GM19023 (cell line): Measurements from ENCODE around the gene USP48.
"Not testable (repeated sequence)": the region's sequence is repeated elsewhere in the genome, so short reads cannot be mapped to it uniquely, and the experiment has no call there.

Source experiments
- ATAC-seq: cut with Tn5 transposase; IDR thresholded peaks from one replicate; pipeline ENCODE4 v1.9.1; 2021; ENCODE audit warnings: mild to moderate bottlenecking, moderate library complexity; ENCODE audit not compliant: unreplicated experiment

Gene USP48

DNA sequence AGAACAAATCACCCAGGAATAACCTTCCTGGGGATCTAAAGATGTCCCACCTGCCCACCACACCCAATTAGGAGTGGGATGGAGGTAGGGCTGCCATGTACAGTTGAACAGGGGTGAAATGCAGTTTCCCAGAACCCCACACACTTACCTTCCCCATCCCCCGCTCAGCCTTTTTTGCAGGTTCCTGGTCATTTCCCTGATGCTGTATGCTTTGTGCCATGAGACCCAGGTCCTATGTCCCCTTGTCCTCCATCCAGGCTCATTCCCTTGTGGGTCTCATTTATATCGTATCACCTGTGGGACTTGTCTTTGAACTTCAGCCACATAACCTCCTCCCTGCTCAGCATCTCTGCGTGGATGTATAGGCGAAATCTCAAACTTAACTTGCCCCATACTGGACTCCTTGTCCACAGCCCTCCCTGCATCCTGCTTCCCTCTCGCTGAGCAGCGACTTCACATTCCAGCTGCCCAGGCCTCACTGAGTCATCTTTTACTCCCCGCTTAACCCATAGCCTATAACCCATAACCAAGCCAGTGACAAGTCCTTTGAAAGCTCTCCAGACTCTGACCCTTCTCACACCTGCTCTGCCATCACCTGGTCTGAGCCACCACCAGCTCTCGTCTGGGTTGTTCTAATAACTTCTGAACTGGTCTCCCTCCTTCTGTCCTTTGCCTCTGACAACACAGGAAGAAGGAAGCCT, 33.8 kb upstream of the USP48 start:
- ATAC-seq = no peak

GRCh38 chr1:21815724-21816321, 32.9 kb upstream of the USP48 start:
- ATAC-seq = no peak

GRCh38 chr1:21814981-21815582, 32.1 kb upstream of the USP48 start:
- no peak for ATAC-seq

DNA sequence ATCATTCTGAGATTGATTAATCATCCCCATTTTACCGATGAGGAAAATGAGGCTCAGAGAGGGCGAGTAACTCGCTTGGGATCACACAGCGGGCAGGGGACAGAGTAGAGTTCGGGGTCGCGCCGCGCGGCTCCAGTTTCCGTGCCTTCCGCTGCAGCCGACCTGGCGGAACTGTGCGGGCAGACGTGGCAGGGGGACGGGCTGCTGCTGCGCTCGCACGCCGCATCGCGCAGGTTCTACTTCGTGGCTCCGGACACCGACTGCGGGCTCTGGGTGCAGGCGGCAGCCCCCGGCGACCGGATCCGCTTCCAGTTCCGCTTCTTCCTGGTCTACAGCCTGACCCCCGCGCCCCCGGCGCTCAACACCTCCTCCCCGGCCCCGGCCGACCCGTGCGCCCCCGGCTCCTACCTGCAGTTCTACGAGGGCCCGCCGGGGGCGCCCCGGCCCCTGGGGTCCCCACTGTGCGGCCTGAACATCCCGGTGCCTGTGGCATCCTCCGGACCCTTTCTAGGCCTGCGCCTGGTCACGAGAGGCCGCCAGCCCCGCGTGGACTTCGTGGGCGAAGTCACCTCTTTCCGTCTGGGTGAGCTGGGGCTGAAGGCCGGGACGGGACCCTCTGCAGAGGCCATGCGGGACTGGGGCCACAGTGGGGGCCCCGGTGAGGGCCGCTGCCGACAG, 31.4 kb upstream of the USP48 start:
- ATAC-seq = no peak

GRCh38 chr1:21813542-21813941, 30.6 kb upstream of the USP48 start:
- ATAC-seq = no peak

GRCh38 chr1:21811875-21812305, 28.9 kb upstream of the USP48 start, which contains the start of gene LDLRAD2:
Gene LDLRAD2, plus strand, starts transcription at chr1:21812265. Its CDS starts 187 bp downstream, at chr1:21812452.
- ATAC-seq = no peak

- no peak for ATAC-seq
Observed at GRCh38 chr1:21804536-21804935, 21.6 kb upstream of the USP48 start.

- no peak for ATAC-seq
Observed at GRCh38 chr1:21801100-21801499, 18.2 kb upstream of the USP48 start.

- no peak for ATAC-seq
Observed at GRCh38 chr1:21799730-21800129, 16.8 kb upstream of the USP48 start.

- ATAC-seq = no peak
Observed at GRCh38 chr1:21795075-21795474, 12.1 kb upstream of the USP48 start.

DNA sequence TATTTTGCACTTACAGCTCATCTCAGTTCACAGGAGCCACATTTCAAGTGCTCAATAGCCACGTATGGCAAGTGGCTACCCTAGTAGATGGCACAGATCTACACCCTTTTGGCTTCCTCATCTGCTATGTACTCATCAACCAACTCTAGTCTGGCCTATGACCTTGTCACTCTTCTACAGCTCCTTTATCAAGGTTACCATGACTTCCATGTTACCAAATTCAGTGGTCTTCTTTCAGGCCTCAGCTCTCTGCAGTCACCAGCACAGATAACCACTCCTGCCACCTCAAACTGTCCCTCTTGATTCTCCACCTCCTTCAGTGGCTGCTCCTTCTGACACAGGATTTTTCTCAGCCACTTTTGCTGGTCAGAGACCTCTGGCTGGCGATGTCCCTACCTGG, 11.7 kb upstream of the USP48 start:
- no peak for ATAC-seq

DNA sequence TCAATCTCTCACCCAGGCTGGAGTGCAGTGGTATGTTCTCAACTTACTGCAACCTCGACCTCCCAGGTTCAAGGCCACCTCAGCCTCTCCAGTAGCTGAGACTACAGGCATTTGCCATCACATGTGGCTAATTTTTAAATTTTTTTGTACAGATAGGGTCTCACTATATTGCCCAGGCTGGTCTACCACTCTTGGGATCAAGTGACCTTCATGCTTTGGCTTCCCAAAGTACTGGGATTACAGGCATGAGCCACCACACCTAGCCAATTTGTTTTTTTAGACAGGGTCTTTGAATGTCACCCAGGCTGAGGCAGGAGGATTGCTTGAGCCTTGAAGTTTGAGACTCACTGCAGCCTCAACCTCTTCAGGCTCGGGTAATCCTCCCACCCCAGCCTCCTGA, 10.2 kb upstream of the USP48 start:
- ATAC-seq = no peak

DNA sequence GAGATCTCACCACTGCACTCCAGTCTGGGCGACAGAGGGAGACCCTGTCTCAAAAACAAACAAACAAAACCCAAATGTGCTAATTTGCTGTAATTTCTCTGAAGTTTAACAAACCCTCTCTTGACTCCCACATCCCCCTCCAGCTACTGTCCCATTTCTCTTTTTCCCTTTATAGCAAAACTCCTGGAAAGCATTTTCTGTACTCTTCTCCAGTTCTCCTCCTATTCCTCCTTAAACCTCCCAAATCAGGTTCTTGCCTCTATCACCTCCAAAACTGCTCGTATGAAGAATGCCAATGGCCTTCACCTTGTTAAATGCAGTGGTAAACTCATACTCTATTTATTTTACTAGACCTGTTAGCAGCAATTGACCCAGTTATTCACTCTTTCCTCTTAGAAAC, 3.7 kb upstream of the USP48 start:
- no peak for ATAC-seq

GRCh38 chr1:21785764-21786163, 2.8 kb upstream of the USP48 start:
- ATAC-seq = not testable (repeated sequence)

DNA sequence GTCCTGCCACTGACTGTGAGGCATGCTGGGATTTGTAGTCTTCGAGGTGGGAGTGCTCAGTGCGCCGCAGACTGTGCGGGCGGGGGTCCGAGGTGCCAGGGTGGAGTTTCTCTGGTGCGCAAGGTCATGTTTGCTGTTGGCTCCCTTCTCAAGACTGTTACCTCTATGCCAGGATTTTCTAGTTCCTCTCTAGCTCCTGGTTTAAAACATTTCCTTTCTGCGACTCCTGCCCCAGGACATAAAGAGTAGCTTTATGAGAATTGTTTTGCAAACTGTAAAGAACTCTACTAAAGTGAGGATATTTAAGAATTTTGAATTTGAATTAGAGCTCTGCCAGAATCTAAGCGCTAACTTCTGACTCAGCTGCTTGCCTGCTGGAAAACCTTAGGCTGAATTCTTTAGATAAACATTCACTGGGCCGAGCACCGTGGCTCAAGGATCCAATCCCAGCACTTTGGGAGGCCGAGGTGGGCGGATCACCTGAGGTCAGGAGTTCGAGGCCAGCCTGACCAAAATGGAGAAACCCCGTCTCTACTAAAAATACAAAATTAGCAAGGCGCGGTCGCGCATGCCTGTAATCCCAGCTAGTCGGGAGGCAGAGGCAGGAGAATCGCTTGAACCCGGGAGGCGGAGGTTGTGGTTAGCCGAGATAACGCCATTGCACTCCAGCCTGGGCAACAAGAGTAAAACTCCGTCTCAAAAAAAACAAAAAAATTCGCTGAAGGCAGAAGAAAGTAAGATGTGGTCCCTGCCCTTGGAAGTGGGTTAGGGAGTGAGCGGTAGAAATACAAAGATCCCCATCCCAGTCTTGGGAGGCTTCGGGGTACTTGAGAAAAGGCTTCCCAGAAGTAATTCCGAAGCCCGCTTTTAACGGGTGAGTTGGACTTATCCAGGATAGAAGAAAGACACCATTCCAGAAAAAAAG, 992 bp upstream of the USP48 start:
- no peak for ATAC-seq

- peak; percentile 19 for ATAC-seq
Observed at GRCh38 chr1:21782349-21782867, 541 bp downstream of the USP48 start.

GRCh38 chr1:21781815-21782348, 1.1 kb downstream of the USP48 start:
- ATAC-seq = no peak

DNA sequence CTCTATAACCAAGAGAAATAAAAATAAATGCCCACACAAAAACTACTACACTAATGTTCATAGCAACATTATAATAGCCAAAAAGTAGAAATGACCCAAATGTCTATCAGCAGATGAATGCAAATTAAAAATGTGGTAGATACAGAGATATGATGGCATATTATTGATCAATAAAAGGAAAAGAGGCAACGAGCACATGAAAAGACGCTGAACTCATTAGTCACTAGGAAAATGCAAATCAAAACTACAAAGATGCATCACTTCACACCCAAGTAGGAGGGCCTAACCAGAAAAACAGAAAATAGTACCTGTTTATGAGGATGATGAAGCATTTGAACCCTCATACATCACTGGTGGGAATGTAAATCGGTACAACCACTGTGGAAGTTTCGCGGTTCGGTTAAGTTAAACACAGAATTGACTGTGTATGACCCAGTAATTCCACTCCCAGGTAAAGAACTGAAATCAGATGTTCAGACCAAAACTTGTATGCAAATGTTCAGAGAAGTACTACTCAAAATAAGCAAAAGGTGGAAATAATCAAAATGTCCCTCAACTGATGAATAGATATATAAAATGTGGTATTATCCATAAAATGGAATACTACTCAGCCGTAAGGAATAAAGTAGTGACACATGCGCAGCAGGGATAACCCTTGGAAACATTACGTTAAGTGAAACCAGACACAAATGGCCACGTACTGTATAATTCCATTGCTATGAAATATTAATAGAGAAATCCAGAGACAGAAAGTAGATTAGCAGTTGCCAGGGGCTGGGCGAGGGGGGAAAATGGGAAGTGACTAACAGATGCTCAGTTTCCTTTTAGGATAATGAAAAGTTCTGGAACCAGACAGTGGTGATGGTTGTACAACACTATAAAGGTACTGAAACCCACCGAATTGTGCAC, 3.1 kb downstream of the USP48 start:
- peak; percentile 30 for ATAC-seq

- no peak for ATAC-seq
Observed at GRCh38 chr1:21778405-21778727, 4.6 kb downstream of the USP48 start.
